GM23338 (cell line): Measurements from ENCODE around the gene AXIN2. TPM values are rescaled to one million over a fixed set of nuclear protein-coding genes. Genes with fewer than 3 reads are reported as not detected.

Experiments used
- ATAC-seq: fragments of 200-7000 bp; cut with Tn5 transposase; 3 replicates; pipeline ENCODE4 v1.9.1; 2020
- DNase-seq: peaks from one replicate; pipeline ENCODE4 v3.0.0-alpha.2; 2015; ENCODE audit warnings: low spot score
- H2AFZ ChIP-seq: fragments of 200-600 bp; sonication (generic); 2 replicates; pipeline ENCODE4 v1.8.0; 2016; ENCODE audit warnings: antibody characterized with exemption, mild to moderate bottlenecking, moderate library complexity
- H3F3A ChIP-seq: fragments of 200-600 bp; sonication (generic); replicated peaks from 2 replicates; pipeline ENCODE4 v1.8.0; 2017; ENCODE audit warnings: antibody characterized with exemption, mixed run types, low read depth
- H3K27ac ChIP-seq: fragments of 200-600 bp; sonication (generic); 2 replicates; pipeline ENCODE4 v1.6.1; 2016; ENCODE audit warnings: low read depth
- H3K27me3 ChIP-seq: fragments of 200-600 bp; sonication (generic); 2 replicates; pipeline ENCODE4 v1.8.0; 2016; ENCODE audit warnings: mild to moderate bottlenecking, mixed run types, moderate library complexity; ENCODE audit not compliant: insufficient read depth
- H3K36me3 ChIP-seq: fragments of 200-600 bp; sonication (generic); 2 replicates; pipeline ENCODE4 v1.8.0; 2016; ENCODE audit warnings: mild to moderate bottlenecking; ENCODE audit not compliant: insufficient read depth
- H3K4me1 ChIP-seq: fragments of 200-600 bp; sonication (generic); 2 replicates; pipeline ENCODE4 v1.8.0; 2016; ENCODE audit warnings: mild to moderate bottlenecking, moderate library complexity; ENCODE audit not compliant: insufficient read depth
- H3K4me2 ChIP-seq: fragments of 200-600 bp; sonication (generic); 2 replicates; pipeline ENCODE4 v1.7.1; 2017; ENCODE audit warnings: mixed run types
- H3K4me3 ChIP-seq: fragments of 200-600 bp; sonication (generic); 2 replicates; pipeline ENCODE4 v1.6.1; 2016; ENCODE audit warnings: mixed run types
- H3K79me2 ChIP-seq: fragments of 200-600 bp; sonication (generic); replicated peaks from 2 replicates; pipeline ENCODE4 v1.8.0; 2017; ENCODE audit warnings: mild to moderate bottlenecking; ENCODE audit not compliant: insufficient read depth
- H3K9me2 ChIP-seq: fragments of 200-600 bp; sonication (generic); 2 replicates; pipeline ENCODE4 v1.8.0; 2017; ENCODE audit not compliant: insufficient read depth
- H4K20me1 ChIP-seq: fragments of 200-600 bp; sonication (generic); replicated peaks from 2 replicates; pipeline ENCODE4 v1.8.0; 2017; ENCODE audit warnings: mild to moderate bottlenecking; ENCODE audit not compliant: insufficient read depth
- H3K27ac Mint-ChIP-seq: 2 replicates; pipeline ENCODE4 v1.8.0; 2020; ENCODE audit warnings: inconsistent platforms, mild to moderate bottlenecking, moderate library complexity, mixed read lengths
- H3K27me3 Mint-ChIP-seq: 3 replicates; pipeline ENCODE4 v1.8.0; 2022; ENCODE audit warnings: low read depth, mild to moderate bottlenecking, moderate library complexity, mixed read lengths, inconsistent platforms; ENCODE audit not compliant: insufficient read depth, poor library complexity
- H3K36me3 Mint-ChIP-seq: 3 replicates; pipeline ENCODE4 v1.8.0; 2021; ENCODE audit warnings: low read depth, mild to moderate bottlenecking, inconsistent platforms, moderate library complexity, mixed read lengths
- H3K4me1 Mint-ChIP-seq: 3 replicates; pipeline ENCODE4 v1.8.0; 2020; ENCODE audit warnings: mild to moderate bottlenecking, inconsistent platforms, mixed read lengths
- H3K4me3 Mint-ChIP-seq: 3 replicates; pipeline ENCODE4 v1.8.0; 2021; ENCODE audit warnings: moderate library complexity, mild to moderate bottlenecking, inconsistent platforms, mixed read lengths
- H3K9me3 Mint-ChIP-seq: 3 replicates; pipeline ENCODE4 v1.8.0; 2020; ENCODE audit warnings: moderate library complexity, mild to moderate bottlenecking, inconsistent platforms, mixed read lengths
- CTCF ChIP-seq, 2 experiments: fragments of 200-600 bp in 1 of 2; sonication (generic) in 1 of 2; conservative IDR thresholded peaks; 2 replicates each; pipeline versions ENCODE4 v1.5.1 to v1.6.1; 2016 to 2017; ENCODE audit warnings: antibody characterized with exemption in 2 of 2, low read depth in 2 of 2, mild to moderate bottlenecking in 2 of 2, moderate library complexity in 1 of 2
- EZH2 ChIP-seq: fragments of 200-600 bp; sonication (generic); IDR thresholded peaks from one replicate; pipeline ENCODE4 v1.8.0; 2017; ENCODE audit warnings: antibody characterized with exemption, mild to moderate bottlenecking, low read depth; ENCODE audit not compliant: unreplicated experiment
- POLR2AphosphoS5 ChIP-seq: IDR thresholded peaks from 2 replicates; pipeline ENCODE4 v1.6.1; 2016; ENCODE audit warnings: antibody characterized with exemption, low read depth
- REST ChIP-seq: IDR thresholded peaks from one replicate; pipeline ENCODE4 v1.6.1; 2018; ENCODE audit warnings: antibody characterized with exemption; ENCODE audit not compliant: unreplicated experiment
- ZNF114 ChIP-seq: fragments of 250-450 bp; sonication (Bioruptor Pico); IDR thresholded peaks from 2 replicates; pipeline ENCODE4 v1.5.0; 2020; ENCODE audit warnings: mild to moderate bottlenecking, moderate library complexity
- ZNF331 ChIP-seq: fragments of 250-450 bp; sonication (Bioruptor Pico); IDR thresholded peaks from 2 replicates; pipeline ENCODE4 v1.5.0; 2020; ENCODE audit warnings: low read depth, mild to moderate bottlenecking, moderate library complexity
- polyA plus RNA-seq: library from polyadenylated mRNA; unstranded; fragments of >200 nt; fragmentation: Nextera tagmentation; extraction: Ambion mirVana; gene quantifications from 2 replicates; pipeline ENCODE4 v1.2.1, GENCODE V29; 2016
- total RNA-seq: library from RNA; depleted of rRNA; stranded (reverse); fragments of >200 nt; shearing (Covaris generic); gene quantifications from 2 replicates; pipeline ENCODE4 v1.2.3, GENCODE V29; 2014

The AXIN2 gene
- total and polyA plus RNA-seq, 2 experiments from 2014 or later: 8.0 to 32.7 TPM

GRCh38 chr17:65542067-65542466 is 19.4 kb downstream of the AXIN2 start:
- H3K27me3 ChIP-seq: no peaks in the 10 kb centered on the region
- no peaks in the 10 kb centered on the region for H3F3A ChIP-seq
- no peak overlapping the region for H3K4me2 ChIP-seq
- DNase-seq: no peak
- H3K36me3 ChIP-seq: peaks cover 5% of the 10 kb centered on the region
- no peak overlapping the region for H2AFZ ChIP-seq
- no peak overlapping the region for H3K27ac Mint-ChIP-seq
- peaks cover 88% of the 10 kb centered on the region for H3K36me3 Mint-ChIP-seq
- H3K4me3 Mint-ChIP-seq: no peak overlapping the region
- peaks cover 41% of the 10 kb centered on the region for H3K79me2 ChIP-seq
- H3K4me3 ChIP-seq: no peak overlapping the region
- no peak overlapping the region for H3K27ac ChIP-seq
- no peak for ATAC-seq
- H4K20me1 ChIP-seq: peaks cover 17% of the 10 kb centered on the region
- no peak for TF ChIP-seq EZH2
- TF ChIP-seq REST: no peak
- TF ChIP-seq CTCF (conservative IDR thresholded peaks at IDR 0.05; ENCODE audit: low read depth in 2 of 2): no peak
- TF ChIP-seq POLR2AphosphoS5: no peak
- no peak for TF ChIP-seq ZNF114 (CRISPR knock-in tag)
- H3K9me3 Mint-ChIP-seq: no peaks in the 10 kb centered on the region
- H3K27me3 Mint-ChIP-seq: peaks cover 17% of the 10 kb centered on the region
- peaks cover 56% of the 10 kb centered on the region for H3K4me1 Mint-ChIP-seq
- H3K4me1 ChIP-seq: peaks cover 34% of the 10 kb centered on the region
- H3K9me2 ChIP-seq: no peaks in the 10 kb centered on the region; the same call in 1 of the 2 replicates

- no peaks in the 10 kb centered on the region for H3K9me3 Mint-ChIP-seq
- no peak overlapping the region for H3K4me3 Mint-ChIP-seq
- H4K20me1 ChIP-seq: peaks cover 16% of the 10 kb centered on the region
- H3K4me1 Mint-ChIP-seq: peaks cover 50% of the 10 kb centered on the region
- H3K79me2 ChIP-seq: peaks cover 41% of the 10 kb centered on the region
- peaks cover 89% of the 10 kb centered on the region for H3K36me3 Mint-ChIP-seq
- no peak for ATAC-seq
- H3K27ac Mint-ChIP-seq: peak overlapping the region; percentile 19; the same call in 1 of the 2 replicates
- H3K27me3 ChIP-seq: no peaks in the 10 kb centered on the region
- H3K27ac ChIP-seq: no peak overlapping the region
- peaks cover 16% of the 10 kb centered on the region for H3K27me3 Mint-ChIP-seq
- H3K4me2 ChIP-seq: no peak overlapping the region
- no peak for DNase-seq
- H3K4me1 ChIP-seq: peaks cover 29% of the 10 kb centered on the region
- no peaks in the 10 kb centered on the region for H3F3A ChIP-seq
- H3K36me3 ChIP-seq: peaks cover 8% of the 10 kb centered on the region
- no peaks in the 10 kb centered on the region; the same call in 1 of the 2 replicates for H3K9me2 ChIP-seq
- no peak overlapping the region for H3K4me3 ChIP-seq
- no peak overlapping the region for H2AFZ ChIP-seq
- TF ChIP-seq REST: no peak
- TF ChIP-seq CTCF (conservative IDR thresholded peaks at IDR 0.05; ENCODE audit: low read depth in 2 of 2): no peak
- TF ChIP-seq POLR2AphosphoS5: no peak
- no peak for TF ChIP-seq ZNF331
Observed at GRCh38 chr17:65541453-65541852, 20.0 kb downstream of the AXIN2 start.
